Measurements from ENCODE around the gene CENPV.
A peak's percentile ranks its signal among the peaks of the same experiment; 100 is the strongest.
"Not testable (repeated sequence)": the region's sequence is repeated elsewhere in the genome, so short reads cannot be mapped to it uniquely, and the experiment has no call there.

Gene CENPV

GRCh38 chr17:16314189-16314588, 39.1 kb downstream of the CENPV start:
- no peak for DNase-seq (ENCODE audit: low read depth)
- H3K4me3 ChIP-seq (ENCODE audit: low read depth, low read length) = no peak overlapping the region
- TF ChIP-seq CTCF (IDR thresholded peaks at IDR 0.05; ENCODE audit: control insufficient read depth, extremely low read depth, insufficient read depth) = no peak

GRCh38 chr17:16313139-16314090, 39.9 kb downstream of the CENPV start:
- no peak for DNase-seq (ENCODE audit: low read depth)
- TF ChIP-seq CTCF (IDR thresholded peaks at IDR 0.05; ENCODE audit: control insufficient read depth, extremely low read depth, insufficient read depth) = no peak
- no peak overlapping the region for H3K4me3 ChIP-seq (ENCODE audit: low read depth, low read length)

- H3K4me3 ChIP-seq (ENCODE audit: low read depth, low read length); DNase-seq (ENCODE audit: low read depth): not testable (repeated sequence)
Measured at GRCh38 chr17:16312061-16312460, 41.2 kb downstream of the CENPV start.

GRCh38 chr17:16306211-16306610, 47.1 kb downstream of the CENPV start:
- H3K4me3 ChIP-seq (ENCODE audit: low read depth, low read length) = no peak overlapping the region
- no peak for DNase-seq (ENCODE audit: low read depth)
- no peak for TF ChIP-seq CTCF (IDR thresholded peaks at IDR 0.05; ENCODE audit: control insufficient read depth, extremely low read depth, insufficient read depth)

GRCh38 chr17:16304830-16305229, 48.4 kb downstream of the CENPV start:
- no peak overlapping the region for H3K4me3 ChIP-seq (ENCODE audit: low read depth, low read length)
- DNase-seq (ENCODE audit: low read depth) = no peak
- peak; percentile 70 for TF ChIP-seq CTCF (IDR thresholded peaks at IDR 0.05; ENCODE audit: control insufficient read depth, extremely low read depth, insufficient read depth)

- H3K4me3 ChIP-seq (ENCODE audit: low read depth, low read length) = no peak overlapping the region
- TF ChIP-seq CTCF (IDR thresholded peaks at IDR 0.05; ENCODE audit: control insufficient read depth, extremely low read depth, insufficient read depth) = no peak
- no peak for DNase-seq (ENCODE audit: low read depth)
Measured at GRCh38 chr17:16302856-16303255, 50.4 kb downstream of the CENPV start.

GRCh38 chr17:16301963-16302855, 51.1 kb downstream of the CENPV start:
- no peak overlapping the region for H3K4me3 ChIP-seq (ENCODE audit: low read depth, low read length)
- TF ChIP-seq CTCF (IDR thresholded peaks at IDR 0.05; ENCODE audit: control insufficient read depth, extremely low read depth, insufficient read depth) = no peak
- no peak for DNase-seq (ENCODE audit: low read depth)
